SK-N-DZ (cell line): ENCODE measurements around the gene DISC1.
"Not testable (repeated sequence)": the region's sequence is repeated elsewhere in the genome, so short reads cannot be mapped to it uniquely, and the experiment has no call there.

Source experiments
- DNase-seq: peaks from one replicate; pipeline ENCODE4 v3.0.0-alpha.2; 2015; ENCODE audit warnings: low spot score

Gene DISC1

GRCh38 chr1:231728987-231729386 is 102.4 kb downstream of the DISC1 start:
- not testable (repeated sequence) for DNase-seq

GRCh38 chr1:231729544-231729943 is 103.0 kb downstream of the DISC1 start:
- DNase-seq, result no peak

GRCh38 chr1:231731268-231731667 is 104.7 kb downstream of the DISC1 start:
- DNase-seq, result no peak

- no peak for DNase-seq
Measured at GRCh38 chr1:231733063-231733462, 106.5 kb downstream of the DISC1 start.

GRCh38 chr1:231733672-231734071 is 107.1 kb downstream of the DISC1 start:
- DNase-seq, result no peak

- DNase-seq, result no peak
Measured at GRCh38 chr1:231734417-231734816, 107.8 kb downstream of the DISC1 start.

GRCh38 chr1:231735411-231735810 is 108.8 kb downstream of the DISC1 start:
- DNase-seq, result no peak

- no peak for DNase-seq
Measured at GRCh38 chr1:231735941-231736340, 109.4 kb downstream of the DISC1 start.

GRCh38 chr1:231736464-231736863 is 109.9 kb downstream of the DISC1 start:
- DNase-seq, result no peak

GRCh38 chr1:231738554-231738953 is 112.0 kb downstream of the DISC1 start:
- no peak for DNase-seq

GRCh38 chr1:231743966-231744365 is 117.4 kb downstream of the DISC1 start:
- DNase-seq, result no peak

- no peak for DNase-seq
Measured at GRCh38 chr1:231748760-231749415, 122.3 kb downstream of the DISC1 start.

GRCh38 chr1:231750296-231750695 is 123.7 kb downstream of the DISC1 start:
- no peak for DNase-seq

GRCh38 chr1:231750818-231751362 is 124.3 kb downstream of the DISC1 start:
- DNase-seq, result no peak

GRCh38 chr1:231751415-231751814 is 124.8 kb downstream of the DISC1 start:
- no peak for DNase-seq

- no peak for DNase-seq
Measured at GRCh38 chr1:231753313-231753712, 126.7 kb downstream of the DISC1 start.

- no peak for DNase-seq
Measured at GRCh38 chr1:231757101-231757404, 130.5 kb downstream of the DISC1 start.

- no peak for DNase-seq
Measured at GRCh38 chr1:231757759-231758158, 131.2 kb downstream of the DISC1 start.

- DNase-seq, result no peak
Measured at GRCh38 chr1:231761252-231761651, 134.7 kb downstream of the DISC1 start.

GRCh38 chr1:231761747-231762541 is 135.4 kb downstream of the DISC1 start:
- no peak for DNase-seq

GRCh38 chr1:231763456-231763855 is 136.9 kb downstream of the DISC1 start:
- DNase-seq, result no peak

- DNase-seq, result not testable (repeated sequence)
Measured at GRCh38 chr1:231765825-231766224, 139.2 kb downstream of the DISC1 start.

- no peak for DNase-seq
Measured at GRCh38 chr1:231767471-231767870, 140.9 kb downstream of the DISC1 start.
